Effector CD4-positive, alpha-beta T cell (primary cell): Measurements from ENCODE around the gene CCDC12.

Experiments used
- DNase-seq: peaks from one replicate; pipeline ENCODE4 v3.0.0-alpha.2; 2020

The CCDC12 gene

DNA sequence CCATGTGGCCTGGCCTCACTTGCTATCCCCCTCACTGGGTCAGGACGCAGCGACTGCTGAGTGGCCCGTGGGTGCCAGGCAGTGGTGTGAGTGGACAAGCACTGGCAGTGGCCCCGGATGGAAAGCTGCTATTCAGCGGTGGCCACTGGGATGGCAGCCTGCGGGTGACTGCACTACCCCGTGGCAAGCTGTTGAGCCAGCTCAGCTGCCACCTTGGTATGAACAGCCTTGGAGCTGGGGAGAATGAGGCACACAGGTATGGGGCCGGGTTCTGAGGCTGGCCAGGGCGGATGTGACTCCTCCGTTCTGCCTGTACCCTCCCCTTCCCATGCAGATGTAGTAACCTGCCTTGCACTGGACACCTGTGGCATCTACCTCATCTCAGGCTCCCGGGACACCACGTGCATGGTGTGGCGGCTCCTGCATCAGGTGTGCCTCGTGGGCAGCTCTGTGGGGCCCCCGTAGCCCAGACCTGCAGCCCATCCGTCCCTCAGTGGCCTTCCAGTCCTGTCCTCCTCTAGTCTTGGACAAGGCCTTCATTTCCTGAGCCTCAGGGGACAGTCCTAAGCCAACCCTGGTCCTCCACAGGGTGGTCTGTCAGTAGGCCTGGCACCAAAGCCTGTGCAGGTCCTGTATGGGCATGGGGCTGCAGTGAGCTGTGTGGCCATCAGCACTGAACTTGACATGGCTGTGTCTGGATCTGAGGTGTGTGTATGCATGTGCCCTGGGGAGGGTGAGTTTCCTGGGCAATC, 31.1 kb upstream of the CCDC12 start:
- DNase-seq, result no peak

DNA sequence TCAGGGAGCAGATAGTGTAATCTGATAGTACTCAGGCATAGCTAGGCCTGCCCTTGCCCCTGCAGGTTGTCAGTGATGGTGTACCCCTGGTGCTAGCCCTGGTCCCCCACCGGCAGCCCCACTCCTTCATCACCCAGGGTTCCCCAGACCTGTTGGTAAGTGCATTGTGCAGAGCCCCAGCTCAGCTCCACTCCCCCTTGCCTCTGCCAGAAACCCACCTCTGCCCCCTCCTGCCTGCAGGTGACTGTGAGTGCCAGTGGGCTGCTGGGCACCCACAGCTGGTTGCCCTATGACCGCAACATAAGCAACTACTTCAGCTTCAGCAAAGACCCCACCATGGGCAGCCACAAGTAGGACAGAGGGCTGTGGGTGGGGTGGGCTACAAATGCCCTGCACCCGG, 30.5 kb upstream of the CCDC12 start:
- no peak for DNase-seq

DNA sequence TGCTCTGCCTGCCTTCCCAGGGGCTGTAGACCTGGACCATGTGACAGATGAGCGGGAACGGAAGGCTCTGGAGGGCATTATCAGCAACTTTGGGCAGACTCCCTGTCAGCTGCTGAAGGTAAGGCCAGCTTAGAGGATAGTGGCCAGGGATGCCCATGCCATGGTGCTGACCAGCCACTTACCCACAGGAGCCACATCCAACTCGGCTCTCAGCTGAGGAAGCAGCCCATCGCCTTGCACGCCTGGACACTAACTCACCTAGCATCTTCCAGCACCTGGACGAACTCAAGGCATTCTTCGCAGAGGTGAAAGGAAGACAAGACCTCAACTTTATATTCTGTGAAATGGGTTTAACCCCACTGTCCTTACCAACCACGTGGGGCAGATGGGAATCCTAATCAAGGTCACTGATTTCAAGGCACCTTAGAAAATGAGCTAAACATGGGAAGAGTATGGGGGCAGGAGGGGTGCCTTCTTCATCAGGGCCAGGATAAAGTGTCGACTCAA, 29.7 kb upstream of the CCDC12 start:
- no peak for DNase-seq

DNA sequence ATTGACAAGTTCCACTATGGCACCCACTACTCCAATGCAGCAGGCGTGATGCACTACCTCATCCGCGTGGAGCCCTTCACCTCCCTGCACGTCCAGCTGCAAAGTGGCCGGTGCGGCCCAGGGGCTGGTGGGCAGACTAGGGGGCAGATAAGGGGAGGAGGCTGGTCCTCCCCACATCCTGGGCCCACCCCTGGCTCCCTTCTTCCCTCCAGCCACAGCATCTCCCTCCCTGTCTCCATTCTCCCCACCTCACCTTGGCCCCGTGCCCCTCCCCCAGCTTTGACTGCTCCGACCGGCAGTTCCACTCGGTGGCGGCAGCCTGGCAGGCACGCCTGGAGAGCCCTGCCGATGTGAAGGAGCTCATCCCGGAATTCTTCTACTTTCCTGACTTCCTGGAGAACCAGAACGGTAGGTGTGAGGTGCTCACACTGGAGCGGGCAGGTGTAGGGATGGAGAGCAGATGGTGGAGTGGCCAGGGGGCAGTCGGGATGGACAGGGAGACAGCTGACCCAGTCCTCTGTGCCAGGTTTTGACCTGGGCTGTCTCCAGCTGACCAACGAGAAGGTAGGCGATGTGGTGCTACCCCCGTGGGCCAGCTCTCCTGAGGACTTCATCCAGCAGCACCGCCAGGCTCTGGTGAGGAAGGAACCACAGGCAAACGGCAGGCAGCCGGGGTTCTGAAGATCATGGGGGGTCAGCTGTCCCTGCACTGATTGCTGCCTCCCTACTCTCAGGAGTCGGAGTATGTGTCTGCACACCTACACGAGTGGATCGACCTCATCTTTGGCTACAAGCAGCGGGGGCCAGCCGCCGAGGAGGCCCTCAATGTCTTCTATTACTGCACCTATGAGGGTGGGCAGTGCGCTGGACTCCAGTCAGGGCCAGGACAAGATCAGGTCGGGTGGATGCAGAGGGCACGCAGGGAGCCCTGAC, 28.9 kb upstream of the CCDC12 start:
- DNase-seq, result no peak

DNA sequence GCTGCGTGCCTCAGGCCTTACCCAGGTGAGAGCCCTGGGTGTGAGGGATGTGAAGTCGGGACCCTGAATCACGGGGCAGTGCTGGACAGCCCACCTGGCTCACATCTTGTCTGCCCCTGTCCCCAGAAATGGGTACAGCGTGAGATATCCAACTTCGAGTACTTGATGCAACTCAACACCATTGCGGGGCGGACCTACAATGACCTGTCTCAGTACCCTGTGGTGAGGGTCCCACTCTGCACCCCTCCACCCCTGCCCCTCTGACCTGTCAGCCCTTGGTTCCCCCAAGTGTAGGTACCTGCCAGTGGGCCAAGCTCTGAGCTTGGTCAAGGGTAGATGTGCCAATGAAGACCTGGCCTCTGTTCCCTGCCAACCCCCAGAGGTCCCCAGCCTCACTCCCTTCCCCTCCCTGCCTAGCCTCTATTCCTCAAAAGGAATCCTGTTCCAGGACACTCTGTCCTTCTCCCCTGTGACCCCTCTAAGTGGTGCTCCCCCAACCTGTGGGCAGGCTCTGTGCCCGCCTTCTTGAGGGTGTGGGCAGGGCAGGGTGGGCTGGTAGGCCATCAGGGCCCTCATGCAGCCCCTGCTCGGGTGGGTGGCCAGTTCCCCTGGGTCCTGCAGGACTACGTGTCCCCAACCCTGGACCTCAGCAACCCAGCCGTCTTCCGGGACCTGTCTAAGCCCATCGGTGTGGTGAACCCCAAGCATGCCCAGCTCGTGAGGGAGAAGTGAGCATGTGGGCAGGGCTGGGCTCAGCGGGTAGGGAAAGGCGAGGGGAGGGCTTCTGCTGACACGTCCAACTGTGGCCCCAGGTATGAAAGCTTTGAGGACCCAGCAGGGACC, 28.0 kb upstream of the CCDC12 start:
- no peak for DNase-seq

DNA sequence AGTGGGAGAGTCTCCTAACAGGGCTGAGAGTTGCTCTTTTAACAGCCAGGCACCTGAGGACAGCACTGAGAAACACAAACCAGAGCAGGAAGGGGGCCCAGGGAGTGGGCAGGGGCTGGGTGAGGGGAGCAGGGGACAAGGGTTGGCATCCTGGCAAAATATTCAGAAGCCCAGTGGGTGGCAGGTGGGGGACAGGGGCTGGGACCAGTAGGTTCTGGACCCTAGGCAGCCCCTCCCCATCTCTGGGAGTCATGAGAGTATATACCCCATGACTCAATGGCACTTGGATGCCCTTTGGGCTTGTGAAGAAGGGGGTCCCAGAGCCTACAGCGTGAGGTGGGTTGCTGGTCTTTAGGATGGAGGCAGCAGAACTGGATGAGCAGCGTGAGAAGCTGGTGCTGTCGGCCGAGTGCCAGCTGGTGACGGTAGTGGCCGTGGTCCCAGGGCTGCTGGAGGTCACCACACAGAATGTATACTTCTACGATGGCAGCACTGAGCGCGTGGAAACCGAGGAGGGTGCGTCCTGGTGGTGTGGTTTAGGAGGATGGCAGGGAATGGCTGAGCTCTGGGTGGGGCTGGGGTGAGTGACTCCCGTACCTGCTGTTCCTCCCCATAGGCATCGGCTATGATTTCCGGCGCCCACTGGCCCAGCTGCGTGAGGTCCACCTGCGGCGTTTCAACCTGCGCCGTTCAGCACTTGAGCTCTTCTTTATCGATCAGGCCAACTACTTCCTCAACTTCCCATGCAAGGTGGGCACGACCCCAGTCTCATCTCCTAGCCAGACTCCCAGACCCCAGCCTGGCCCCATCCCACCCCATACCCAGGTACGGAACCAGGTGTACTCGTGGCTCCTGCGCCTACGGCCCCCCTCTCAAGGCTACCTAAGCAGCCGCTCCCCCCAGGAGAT, 27.2 kb upstream of the CCDC12 start:
- DNase-seq, result no peak

DNA sequence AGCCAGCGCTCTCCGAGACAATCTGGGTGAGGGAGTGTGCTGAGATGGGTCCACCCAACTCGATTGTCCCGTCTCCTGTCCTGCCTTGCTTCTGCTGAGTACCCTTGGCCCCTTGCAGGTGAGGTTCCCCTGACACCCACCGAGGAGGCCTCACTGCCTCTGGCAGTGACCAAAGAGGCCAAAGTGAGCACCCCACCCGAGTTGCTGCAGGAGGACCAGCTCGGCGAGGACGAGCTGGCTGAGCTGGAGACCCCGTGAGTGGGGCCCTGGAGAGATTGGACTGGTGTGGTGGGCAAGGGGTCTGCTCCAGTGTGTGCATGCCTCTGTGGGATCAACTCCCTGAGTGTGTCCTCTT, 26.5 kb upstream of the CCDC12 start:
- no peak for DNase-seq

DNA sequence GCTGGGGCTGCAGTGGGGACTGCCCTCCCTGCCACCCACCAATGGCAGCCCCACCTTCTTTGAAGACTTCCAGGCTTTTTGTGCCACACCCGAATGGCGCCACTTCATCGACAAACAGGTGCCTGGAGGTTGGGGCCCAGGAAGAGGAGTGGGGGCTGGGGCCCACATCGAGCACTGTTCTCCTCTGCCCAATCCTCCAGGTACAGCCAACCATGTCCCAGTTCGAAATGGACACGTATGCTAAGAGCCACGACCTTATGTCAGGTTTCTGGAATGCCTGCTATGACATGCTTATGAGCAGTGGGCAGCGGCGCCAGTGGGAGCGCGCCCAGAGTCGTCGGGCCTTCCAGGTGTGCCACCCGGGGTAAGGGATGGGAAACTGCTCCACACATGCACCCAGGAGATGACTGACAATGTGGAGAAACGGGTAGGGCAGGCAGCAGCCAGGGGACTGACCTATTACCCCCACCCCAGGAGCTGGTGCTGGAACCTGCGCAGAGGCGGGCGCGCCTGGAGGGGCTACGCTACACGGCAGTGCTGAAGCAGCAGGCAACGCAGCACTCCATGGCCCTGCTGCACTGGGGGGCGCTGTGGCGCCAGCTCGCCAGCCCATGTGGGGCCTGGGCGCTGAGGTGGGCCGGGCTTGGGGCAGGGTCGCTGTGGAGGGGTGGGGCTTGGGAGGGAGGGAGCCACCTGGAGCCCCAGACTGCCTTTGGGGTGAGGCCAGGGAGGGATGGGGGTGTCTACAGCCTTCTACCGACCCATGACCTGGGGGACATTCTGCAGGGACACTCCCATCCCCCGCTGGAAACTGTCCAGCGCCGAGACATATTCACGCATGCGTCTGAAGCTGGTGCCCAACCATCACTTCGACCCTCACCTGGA, 25.9 kb upstream of the CCDC12 start:
- DNase-seq, result no peak

DNA sequence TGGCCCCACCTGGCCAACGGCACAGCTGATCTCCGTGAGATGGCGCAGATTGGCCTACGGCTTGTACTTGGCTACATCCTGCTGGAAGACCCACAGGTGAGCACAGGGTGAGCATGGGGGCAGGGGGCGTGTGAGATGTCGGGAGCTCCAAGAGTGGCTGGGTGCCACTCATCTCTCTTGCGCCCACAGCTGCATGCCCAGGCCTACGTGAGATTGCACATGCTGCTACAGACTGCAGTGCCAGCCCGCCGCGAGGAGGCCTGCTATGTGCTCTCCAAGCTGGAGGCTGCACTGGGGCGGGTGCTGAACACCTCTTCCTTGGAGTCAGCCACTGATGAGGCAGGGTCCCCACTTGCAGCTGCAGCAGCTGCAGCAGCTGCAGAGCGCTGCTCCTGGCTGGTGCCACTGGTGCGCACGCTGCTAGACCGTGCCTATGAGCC, 25.2 kb upstream of the CCDC12 start:
- DNase-seq, result no peak

DNA sequence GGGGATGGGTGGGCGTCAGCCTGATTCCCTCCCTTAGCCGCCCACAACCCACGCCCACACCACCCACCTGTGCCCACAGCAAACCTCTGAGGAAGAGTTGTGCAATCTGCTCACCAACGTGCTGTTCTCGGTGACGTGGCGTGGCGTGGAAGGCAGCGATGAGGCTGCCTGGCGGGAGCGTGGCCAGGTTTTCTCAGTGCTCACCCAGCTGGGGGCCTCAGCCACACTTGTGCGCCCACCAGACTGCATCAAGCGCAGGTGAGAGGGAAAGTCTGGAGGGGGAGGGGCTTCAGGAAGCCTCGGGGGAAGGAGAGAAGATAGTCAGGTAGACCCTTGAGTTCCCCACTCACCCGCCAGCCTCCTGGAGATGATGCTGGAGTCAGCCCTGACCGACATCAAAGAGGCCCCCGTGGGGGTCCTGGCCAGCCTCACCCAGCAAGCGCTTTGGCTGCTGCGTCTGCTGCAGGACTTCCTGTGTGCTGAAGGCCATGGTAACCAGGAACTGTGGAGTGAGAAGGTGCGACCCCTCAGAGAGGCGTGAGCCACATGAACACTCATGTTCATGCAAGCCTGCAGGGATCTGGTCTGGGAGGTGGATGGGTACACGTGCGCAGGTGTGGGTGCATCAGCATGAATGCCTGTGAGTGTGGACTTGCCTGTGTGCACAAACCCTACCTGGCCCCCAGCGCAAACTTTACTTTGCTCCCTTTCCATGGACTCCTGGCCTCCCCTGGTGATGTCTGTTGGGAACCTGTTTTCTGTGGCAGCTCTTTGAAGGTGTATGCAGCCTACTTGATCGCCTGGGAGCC, 24.6 kb upstream of the CCDC12 start:
- no peak for DNase-seq

DNA sequence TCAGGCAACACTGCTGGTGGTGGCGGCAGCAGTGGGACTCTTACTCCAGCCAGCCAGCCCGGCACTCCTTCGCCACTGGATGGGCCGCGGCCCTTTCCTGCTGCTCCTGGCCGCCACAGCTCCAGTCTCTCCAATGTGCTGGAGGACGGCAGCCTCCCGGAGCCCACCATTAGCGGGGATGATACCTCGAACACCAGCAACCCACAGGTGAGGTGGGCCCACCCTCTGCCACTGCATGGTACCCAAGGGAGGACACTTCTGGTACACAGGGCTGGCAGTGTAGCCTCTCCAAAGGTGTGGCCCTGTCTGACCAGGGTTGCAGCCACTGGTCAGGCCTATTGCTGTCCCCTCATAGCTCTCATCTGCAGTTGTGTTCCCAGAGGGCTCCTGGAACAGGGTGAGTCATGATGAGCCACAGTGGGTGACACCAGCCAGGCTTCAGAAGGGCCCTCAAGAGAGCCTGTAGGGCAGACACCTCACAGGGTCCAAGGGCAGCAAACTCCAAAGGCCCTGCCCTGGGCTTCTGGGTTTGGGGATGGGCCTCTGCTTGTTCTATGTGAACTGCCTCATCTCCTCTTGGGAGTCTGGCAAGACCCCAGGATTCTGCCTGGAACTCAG, 23.8 kb upstream of the CCDC12 start:
- no peak for DNase-seq

DNA sequence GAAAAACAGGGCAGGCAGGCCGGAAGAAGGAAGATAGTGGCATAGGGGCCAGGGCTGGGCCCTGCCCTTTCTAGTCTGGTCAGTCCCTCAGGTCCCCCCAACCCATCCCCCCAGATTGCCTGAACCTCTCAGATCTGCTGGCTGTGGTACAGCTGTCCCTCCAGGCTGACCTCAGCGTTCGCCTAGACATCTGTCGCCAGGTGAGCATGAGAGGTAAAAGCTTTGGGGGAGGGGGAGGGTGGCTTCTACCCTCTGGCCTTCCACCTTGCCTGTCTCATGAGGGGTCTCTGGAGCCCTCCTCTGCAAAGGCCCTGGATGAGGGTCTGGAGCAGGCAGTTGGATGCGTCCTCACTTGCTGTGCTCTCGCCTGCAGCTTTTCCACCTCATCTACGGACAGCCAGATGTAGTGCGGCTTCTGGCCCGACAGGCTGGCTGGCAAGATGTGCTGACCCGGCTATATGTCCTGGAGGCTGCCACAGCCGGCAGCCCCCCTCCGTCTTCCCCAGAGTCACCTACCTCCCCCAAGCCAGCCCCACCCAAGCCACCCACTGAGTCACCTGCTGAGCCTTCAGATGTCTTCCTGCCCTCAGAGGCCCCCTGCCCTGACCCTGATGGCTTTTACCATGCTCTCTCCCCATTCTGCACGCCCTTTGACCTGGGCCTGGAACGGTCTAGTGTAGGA, 23.1 kb upstream of the CCDC12 start:
- DNase-seq, result no peak

DNA sequence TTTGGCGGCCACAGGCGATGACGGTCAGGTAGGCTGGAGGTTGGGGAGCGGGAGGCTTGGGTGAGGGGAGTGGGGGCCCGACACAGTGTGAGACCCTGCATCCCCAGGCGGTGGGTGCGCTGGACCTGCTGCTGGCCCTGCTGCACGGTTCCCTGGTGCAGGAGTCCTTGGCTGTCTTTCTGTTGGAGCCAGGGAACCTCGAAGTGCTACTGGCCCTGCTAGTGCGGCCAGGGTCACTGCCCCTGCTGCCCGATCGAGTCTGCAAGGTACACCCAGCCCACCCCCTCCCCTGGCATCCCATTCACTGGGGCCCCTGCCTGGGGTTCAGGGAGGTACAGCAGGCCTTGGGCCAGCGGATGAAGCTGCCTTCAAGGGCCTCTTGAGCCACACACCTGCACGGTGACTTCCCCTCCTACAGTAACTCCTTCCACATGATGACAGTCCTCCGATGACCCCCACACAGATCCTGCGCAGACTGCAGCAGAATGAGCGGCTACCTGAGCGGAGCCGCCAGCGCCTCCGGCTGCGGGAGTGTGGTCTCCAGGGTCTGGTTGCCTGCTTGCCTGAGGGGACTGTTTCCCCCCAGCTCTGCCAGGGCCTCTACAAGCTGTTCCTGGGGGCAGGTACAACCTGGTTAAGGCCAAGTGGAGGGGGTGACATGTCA, 22.4 kb upstream of the CCDC12 start:
- no peak for DNase-seq

DNA sequence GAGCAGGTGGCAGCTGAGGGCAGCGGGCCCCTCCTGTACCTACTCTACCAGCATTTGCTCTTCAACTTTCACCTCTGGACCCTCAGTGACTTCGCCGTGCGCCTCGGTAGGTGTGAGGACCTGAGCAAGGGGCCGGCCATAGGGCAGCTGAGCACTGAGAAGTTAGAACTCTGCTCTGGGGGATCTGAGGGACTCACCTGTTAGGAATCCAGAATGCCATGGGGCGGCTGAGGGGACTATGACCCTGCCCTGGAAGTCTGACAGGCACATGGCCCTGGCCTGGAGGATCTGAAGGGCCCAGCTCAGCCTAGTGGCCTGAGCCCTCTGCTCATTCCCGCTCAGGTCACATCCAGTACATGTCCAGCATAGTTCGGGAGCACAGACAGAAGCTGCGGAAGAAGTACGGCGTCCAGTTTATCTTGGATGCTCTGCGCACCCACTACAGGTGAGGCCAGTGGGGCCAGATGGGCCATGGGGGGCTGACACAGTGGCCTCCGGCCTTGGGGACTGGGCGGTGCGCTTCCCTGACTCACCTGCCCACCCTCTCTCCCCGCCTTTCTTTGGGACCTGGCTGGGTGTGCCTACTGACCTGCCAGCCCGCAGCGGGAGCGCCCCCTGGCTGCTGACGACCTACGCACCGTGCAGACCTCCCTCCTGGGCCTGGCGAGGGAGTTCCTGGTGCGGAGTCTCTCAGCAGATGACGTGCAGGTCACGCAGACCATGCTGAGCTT, 21.7 kb upstream of the CCDC12 start:
- peak; percentile 62 for DNase-seq

DNA sequence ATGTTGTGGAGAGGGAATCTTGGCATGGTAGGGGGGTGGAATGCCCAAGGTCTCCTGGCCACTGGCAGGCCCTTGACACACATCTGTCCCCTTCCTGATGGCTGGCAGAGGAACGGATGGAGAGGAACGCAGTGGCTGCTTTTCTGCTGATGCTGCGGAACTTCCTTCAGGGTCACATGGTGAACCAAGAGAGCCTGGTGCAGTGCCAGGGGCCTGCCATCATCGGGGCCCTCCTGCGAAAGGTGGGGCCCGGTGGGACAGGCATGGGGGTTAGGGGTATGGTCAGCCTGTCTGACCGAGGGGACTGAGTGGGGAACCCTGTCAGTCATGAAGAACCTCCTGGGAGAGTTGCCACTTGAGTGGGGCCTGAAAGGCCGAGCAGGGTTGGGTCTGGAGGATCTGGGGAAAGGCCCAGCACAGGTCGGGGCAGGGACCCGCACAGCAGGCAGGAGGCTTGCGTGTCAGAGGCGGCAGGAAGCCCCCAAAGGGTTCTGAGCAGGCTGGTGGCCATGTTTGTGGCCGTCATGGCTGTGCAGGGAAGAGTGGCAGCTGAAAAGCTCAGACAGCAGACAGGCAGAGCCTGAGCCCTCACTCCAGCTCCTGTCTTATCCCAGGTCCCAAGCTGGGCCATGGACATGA, 21.0 kb upstream of the CCDC12 start:
- no peak for DNase-seq

DNA sequence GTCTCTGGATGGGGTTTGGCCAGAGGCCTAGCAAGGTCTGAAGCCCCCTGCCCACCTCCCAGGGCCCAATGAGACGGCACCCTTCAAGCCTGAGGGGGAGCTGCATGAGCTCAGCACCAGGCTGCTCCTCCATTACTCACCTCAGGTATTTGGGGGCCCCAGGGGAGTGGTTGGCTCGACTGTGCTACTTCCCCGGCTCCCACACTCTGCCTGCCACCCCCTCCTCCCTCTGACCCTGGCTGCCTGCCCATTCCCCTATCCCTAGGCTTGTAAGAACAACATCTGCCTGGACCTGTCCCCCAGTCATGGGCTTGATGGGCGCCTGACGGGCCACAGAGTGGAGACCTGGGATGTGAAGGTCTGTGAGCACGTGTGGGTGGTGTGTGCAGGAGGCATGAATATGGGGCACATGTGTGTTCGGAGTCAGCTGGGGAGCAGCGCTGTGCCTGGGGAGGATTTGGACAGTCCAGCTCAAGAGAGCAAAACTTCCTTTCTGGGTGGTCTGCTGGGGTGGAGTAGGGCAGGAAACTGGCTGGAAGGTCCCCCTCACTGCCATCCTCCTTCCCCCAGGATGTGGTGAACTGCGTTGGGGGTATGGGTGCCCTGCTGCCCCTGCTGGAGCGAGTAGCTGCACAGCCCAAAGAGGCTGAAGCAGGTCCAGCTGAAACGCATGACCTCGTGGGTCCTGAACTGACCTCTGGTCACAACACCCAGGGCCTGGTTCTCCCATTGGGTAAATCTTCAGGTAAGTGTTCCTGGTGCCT, 20.3 kb upstream of the CCDC12 start:
- DNase-seq, result no peak
